GM21576 (cell line): Measurements from ENCODE around the gene LMBRD1.

Experiments used
- ATAC-seq: cut with Tn5 transposase; IDR thresholded peaks from one replicate; pipeline ENCODE4 v1.9.1; 2021; ENCODE audit warnings: mild to moderate bottlenecking, moderate library complexity; ENCODE audit not compliant: unreplicated experiment

The LMBRD1 gene

GRCh38 chr6:69643688-69644087 is 153.1 kb downstream of the LMBRD1 start:
- ATAC-seq, result no peak

DNA sequence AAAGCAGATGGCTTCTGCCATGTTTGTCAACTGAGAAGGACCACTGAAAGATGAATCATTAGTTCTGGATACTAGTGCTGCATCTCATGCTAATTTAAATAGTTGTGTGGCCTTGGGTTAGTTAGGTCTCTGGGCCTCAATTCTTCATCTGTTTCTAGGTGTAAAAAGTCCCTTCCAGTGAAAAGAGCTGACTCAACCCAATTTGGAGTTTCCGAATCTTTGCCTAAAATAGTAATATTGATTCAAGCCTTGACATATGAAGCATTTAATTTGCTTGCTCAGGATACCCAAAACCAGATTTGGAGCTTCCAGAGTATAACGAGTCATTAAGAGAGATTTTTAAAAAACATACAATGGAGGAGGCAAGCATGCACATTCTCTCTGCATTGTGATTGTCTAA is 163.9 kb downstream of the LMBRD1 start:
- ATAC-seq, result no peak

DNA sequence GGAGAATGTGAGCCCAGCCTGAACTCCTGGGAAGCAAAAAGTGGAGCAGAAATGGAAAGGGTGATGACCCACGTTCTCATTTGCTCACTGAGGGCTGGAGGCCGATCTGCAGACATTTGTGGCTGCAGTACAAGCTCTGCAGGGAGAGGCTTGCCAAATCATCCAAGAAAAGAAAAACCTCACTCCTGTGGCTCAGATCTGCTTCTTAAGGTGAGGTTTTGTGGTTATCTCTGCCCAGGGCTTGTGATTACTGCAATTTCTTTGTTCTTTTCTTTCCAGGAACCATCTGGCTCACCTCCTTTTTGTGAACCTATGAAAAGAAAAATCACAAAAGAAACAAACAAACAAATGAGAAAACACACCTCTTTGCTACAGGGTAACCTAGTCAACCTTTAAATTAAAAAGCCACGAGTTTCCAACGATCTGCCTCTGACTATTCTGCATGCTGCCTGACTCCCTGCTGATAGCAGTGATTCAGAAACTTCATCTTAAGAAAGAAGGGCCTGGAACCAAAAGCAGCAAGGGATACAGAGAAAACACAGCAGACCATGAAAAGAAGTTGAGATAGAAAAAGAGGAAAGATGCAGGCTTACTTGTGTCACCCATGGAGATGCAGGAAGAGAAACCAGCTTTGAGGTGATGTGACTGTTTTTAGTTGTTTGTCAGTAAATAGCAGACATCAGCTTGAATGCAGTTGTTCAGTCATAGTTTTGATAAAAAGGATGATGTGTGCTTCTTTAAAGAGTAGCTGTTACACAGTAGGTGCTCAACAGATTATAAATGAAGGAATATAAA is 165.1 kb downstream of the LMBRD1 start:
- no peak for ATAC-seq

DNA sequence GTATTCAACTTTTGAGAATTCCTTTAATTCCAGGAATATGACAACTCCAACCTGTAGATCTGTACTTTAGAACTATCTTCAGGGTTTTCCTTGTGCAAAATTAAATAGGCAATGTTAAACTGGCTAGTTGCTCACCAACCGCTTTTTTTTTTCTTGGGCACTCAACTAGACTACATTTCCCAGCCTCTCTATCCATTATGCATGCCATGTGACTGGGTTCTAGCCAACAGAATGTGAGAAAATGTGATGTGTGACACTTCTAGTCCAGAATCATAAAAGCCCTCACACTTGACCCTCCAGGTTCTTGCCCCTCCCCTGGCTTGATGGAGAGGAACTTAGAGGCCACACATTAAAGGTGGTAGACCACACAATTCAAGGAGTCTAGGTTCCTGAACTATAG is 166.0 kb downstream of the LMBRD1 start:
- no peak for ATAC-seq

- no peak for ATAC-seq
These were observed 169.2 kb downstream of the LMBRD1 start for GRCh38 chr6:69627625-69628024.

GRCh38 chr6:69624944-69625343 is 171.9 kb downstream of the LMBRD1 start:
- no peak for ATAC-seq
